ENCODE data around the gene UCHL3. TPM values are rescaled to one million over a fixed set of nuclear protein-coding genes. Genes with fewer than 3 reads are reported as not detected.

UCHL3 gene
- total and polyA plus RNA-seq, 2 experiments from 2014 or later, result 42.8 to 116 TPM

- in situ Hi-C loops (cut with MboI), result no loop called here
- WGBS, 2 experiments (ENCODE audit: low coverage in 1 of 2, low lambda C conversion rate in 2 of 2, missing lambda C conversion rate in 2 of 2), result 12 to 18% methylated on average over 1 of the region's 1 CpG
- Histone ChIP-seq H3F3A (ENCODE audit: insufficient read depth) (peaks cover 67% of the 10 kb centered on the region), H3K9me2 (ENCODE audit: insufficient read depth) (no peaks in the 10 kb centered on the region; the same call in 1 of the 2 replicates), H3K79me2 (ENCODE audit: insufficient read depth) (peaks cover 100% of the 10 kb centered on the region), H3K4me1 (ENCODE audit: insufficient read depth) (peaks cover 53% of the 10 kb centered on the region), H3K9ac (no peak overlapping the region), H3K4me2 (ENCODE audit: unreplicated experiment) (no peak overlapping the region), H3K27me3 (replicated peaks; ENCODE audit: insufficient read depth) (no peaks in the 10 kb centered on the region), H4K20me1 (ENCODE audit: insufficient read depth) (peaks cover 24% of the 10 kb centered on the region), H3K36me3 (ENCODE audit: low read depth) (peaks cover 12% of the 10 kb centered on the region), H2AFZ (no peak overlapping the region), H3K27ac (peak overlapping the region; percentile 30; the same call in 1 of the 2 replicates), H3K4me3 (0 out of 2 replicates have a peak overlapping the region, but pooled peaks have one; percentile 0), H3K9me3 (ENCODE audit: low read depth) (no peaks in the 10 kb centered on the region)
- DNase-seq, result peak; percentile 53
- TF ChIP-seq EZH2 (IDR thresholded peaks at IDR 0.05; ENCODE audit: insufficient read depth, poor library complexity, severe bottlenecking) (no peak), EZH2phosphoT487 (IDR thresholded peaks at IDR 0.05; ENCODE audit: insufficient read depth, low read depth) (no peak)
Measured at GRCh38 chr13:75647126-75647784, 97.7 kb downstream of the UCHL3 start.

GRCh38 chr13:75648446-75648845 lies 98.9 kb downstream of the UCHL3 start:
- H3K9me2 ChIP-seq (ENCODE audit: insufficient read depth), result no peaks in the 10 kb centered on the region; the same call in 1 of the 2 replicates
- peaks cover 15% of the 10 kb centered on the region; the same call in 1 of the 2 replicates for H4K20me1 ChIP-seq (ENCODE audit: insufficient read depth)
- H3K79me2 ChIP-seq (ENCODE audit: insufficient read depth), result peaks cover 100% of the 10 kb centered on the region
- H3F3A ChIP-seq (ENCODE audit: insufficient read depth), result peaks cover 62% of the 10 kb centered on the region
- in situ Hi-C loops (cut with MboI), result no loop called here
- no peak overlapping the region for H3K27ac ChIP-seq
- 70 to 79% methylated on average over 2 of the region's 2 CpGs for WGBS, 2 experiments (ENCODE audit: low coverage in 1 of 2, low lambda C conversion rate in 2 of 2, missing lambda C conversion rate in 2 of 2)
- H3K4me3 ChIP-seq, result no peak overlapping the region
- H3K36me3 ChIP-seq (ENCODE audit: low read depth), result peaks cover 21% of the 10 kb centered on the region
- no peak overlapping the region for H3K9ac ChIP-seq
- no peaks in the 10 kb centered on the region for H3K27me3 ChIP-seq (replicated peaks; ENCODE audit: insufficient read depth)
- TF ChIP-seq EZH2phosphoT487 (IDR thresholded peaks at IDR 0.05; ENCODE audit: insufficient read depth, low read depth), result no peak
- no peak overlapping the region for H2AFZ ChIP-seq
- no peak overlapping the region for H3K4me2 ChIP-seq (ENCODE audit: unreplicated experiment)
- no peaks in the 10 kb centered on the region for H3K9me3 ChIP-seq (ENCODE audit: low read depth)
- H3K4me1 ChIP-seq (ENCODE audit: insufficient read depth), result peaks cover 60% of the 10 kb centered on the region
- DNase-seq, result no peak

- Histone ChIP-seq H3K27ac (peak overlapping the region; percentile 22; the same call in 1 of the 2 replicates), H3K27me3 (replicated peaks; ENCODE audit: insufficient read depth) (no peaks in the 10 kb centered on the region), H3K9ac (no peak overlapping the region), H3K4me3 (no peak overlapping the region), H3K9me3 (ENCODE audit: low read depth) (no peaks in the 10 kb centered on the region), H3K79me2 (ENCODE audit: insufficient read depth) (peaks cover 100% of the 10 kb centered on the region), H4K20me1 (ENCODE audit: insufficient read depth) (peaks cover 9% of the 10 kb centered on the region; the same call in 1 of the 2 replicates), H3F3A (ENCODE audit: insufficient read depth) (peaks cover 40% of the 10 kb centered on the region), H3K4me2 (ENCODE audit: unreplicated experiment) (peak overlapping the region; percentile 41), H3K9me2 (ENCODE audit: insufficient read depth) (no peaks in the 10 kb centered on the region; the same call in 1 of the 2 replicates), H3K36me3 (ENCODE audit: low read depth) (peaks cover 32% of the 10 kb centered on the region), H3K4me1 (ENCODE audit: insufficient read depth) (peaks cover 54% of the 10 kb centered on the region), H2AFZ (no peak overlapping the region)
- DNase-seq, result peak; percentile 39
- 30 to 42% methylated on average over 2 of the region's 2 CpGs for WGBS, 2 experiments (ENCODE audit: low coverage in 1 of 2, low lambda C conversion rate in 2 of 2, missing lambda C conversion rate in 2 of 2)
- in situ Hi-C loops (cut with MboI), result no loop called here
- TF ChIP-seq EZH2 (IDR thresholded peaks at IDR 0.05; ENCODE audit: insufficient read depth, poor library complexity, severe bottlenecking) (no peak), EZH2phosphoT487 (IDR thresholded peaks at IDR 0.05; ENCODE audit: insufficient read depth, low read depth) (no peak)
Measured at GRCh38 chr13:75651013-75651412, 101.4 kb downstream of the UCHL3 start.

GRCh38 chr13:75652726-75653125 lies 103.1 kb downstream of the UCHL3 start:
- no peak for DNase-seq
- peaks cover 100% of the 10 kb centered on the region for H3K79me2 ChIP-seq (ENCODE audit: insufficient read depth)
- H3K36me3 ChIP-seq (ENCODE audit: low read depth), result peaks cover 32% of the 10 kb centered on the region
- H3F3A ChIP-seq (ENCODE audit: insufficient read depth), result peaks cover 45% of the 10 kb centered on the region
- no peak overlapping the region for H3K27ac ChIP-seq
- 76 to 82% methylated on average over 2 of the region's 2 CpGs for WGBS, 2 experiments (ENCODE audit: low coverage in 1 of 2, low lambda C conversion rate in 2 of 2, missing lambda C conversion rate in 2 of 2)
- peaks cover 9% of the 10 kb centered on the region; the same call in 1 of the 2 replicates for H4K20me1 ChIP-seq (ENCODE audit: insufficient read depth)
- no peak overlapping the region for H2AFZ ChIP-seq
- TF ChIP-seq EZH2 (IDR thresholded peaks at IDR 0.05; ENCODE audit: insufficient read depth, poor library complexity, severe bottlenecking) (no peak), EZH2phosphoT487 (IDR thresholded peaks at IDR 0.05; ENCODE audit: insufficient read depth, low read depth) (no peak)
- H3K9me3 ChIP-seq (ENCODE audit: low read depth), result no peaks in the 10 kb centered on the region
- H3K4me2 ChIP-seq (ENCODE audit: unreplicated experiment), result no peak overlapping the region
- H3K9ac ChIP-seq, result no peak overlapping the region
- no peaks in the 10 kb centered on the region; the same call in 1 of the 2 replicates for H3K9me2 ChIP-seq (ENCODE audit: insufficient read depth)
- no peaks in the 10 kb centered on the region for H3K27me3 ChIP-seq (replicated peaks; ENCODE audit: insufficient read depth)
- H3K4me3 ChIP-seq, result no peak overlapping the region
- peaks cover 61% of the 10 kb centered on the region for H3K4me1 ChIP-seq (ENCODE audit: insufficient read depth)
- in situ Hi-C loops (cut with MboI), result no loop called here

Other genes starting within 250 kb of the UCHL3 start
- gene TBC1D4, start 67.6 kb upstream of the UCHL3 start, total RNA-seq (2014; rRNA removed; shearing (Covaris generic)), result 13.5 and 19.3 TPM in 2 replicates
- 5.5 and 6.7 TPM in 2 replicates for gene TBC1D4, start 67.6 kb upstream of the UCHL3 start, polyA plus RNA-seq (2016; fragmentation: Nextera tagmentation; extraction: Ambion mirVana)
- gene COMMD6, start 11.9 kb upstream of the UCHL3 start, total RNA-seq (2014; rRNA removed; shearing (Covaris generic)), result 79.3 and 100 TPM in 2 replicates
- gene COMMD6, start 11.9 kb upstream of the UCHL3 start, polyA plus RNA-seq (2016; fragmentation: Nextera tagmentation; extraction: Ambion mirVana), result 361 and 364 TPM in 2 replicates
- 269 and 318 TPM in 2 replicates for gene LMO7, start 86.5 kb downstream of the UCHL3 start, total RNA-seq (2014; rRNA removed; shearing (Covaris generic))
- gene LMO7, start 86.5 kb downstream of the UCHL3 start, polyA plus RNA-seq (2016; fragmentation: Nextera tagmentation; extraction: Ambion mirVana), result 276 and 288 TPM in 2 replicates